H1 (cell line): ENCODE data around the gene CHTF18. TPM values are rescaled to one million over a fixed set of nuclear protein-coding genes. Genes with fewer than 3 reads are reported as not detected.

Source experiments
- CTCF ChIA-PET: fragments of 300-600 bp; sonication (Branson Sonifier 250); formaldehyde crosslinking; loops from one replicate; lab custom pipeline; 2021; ENCODE audit not compliant: partially characterized antibody; lab: Charles Lee
- POLR2A ChIA-PET: fragments of 300-600 bp; sonication (Branson Sonifier 250); formaldehyde crosslinking; loops from one replicate; lab custom pipeline; 2021; ENCODE audit warnings: inconsistent platforms; ENCODE audit not compliant: partially characterized antibody; lab: Charles Lee
- DNase-seq, 2 experiments: peaks; one replicate each; pipeline versions ENCODE4 v3.0.0 to v3.0.0-alpha.2; 2010 to 2022; ENCODE audit warnings: low spot score in 2 of 2, low read depth in 1 of 2, mixed read lengths in 1 of 2
- FAIRE-seq: peaks from 2 replicates; lab custom pipeline; 2011; peaks lifted over from hg19 to GRCh38; lab: Jason Lieb, UNC
- H2AFZ ChIP-seq: 2 replicates; pipeline ENCODE4 v1.8.1; 2012; ENCODE audit warnings: low read length, inconsistent platforms
- H2AK5ac ChIP-seq: 2 replicates; pipeline ENCODE4 v1.6.1; 2013; ENCODE audit warnings: low read depth, low read length
- H2BK120ac ChIP-seq: replicated peaks from 2 replicates; pipeline ENCODE3; 2013; ENCODE audit warnings: low read depth, low read length, inconsistent platforms
- H2BK12ac ChIP-seq: 2 replicates; pipeline ENCODE4 v1.6.1; 2013; ENCODE audit warnings: low read depth, low read length
- H2BK15ac ChIP-seq: 2 replicates; pipeline ENCODE4 v1.6.1; 2013; ENCODE audit warnings: low read length
- H2BK20ac ChIP-seq: 2 replicates; pipeline ENCODE4 v1.6.1; 2013; ENCODE audit warnings: low read length
- H2BK5ac ChIP-seq: 2 replicates; pipeline ENCODE4 v1.6.1; 2013; ENCODE audit warnings: low read depth, low read length
- H3K14ac ChIP-seq: 2 replicates; pipeline ENCODE4 v1.6.1; 2013; ENCODE audit warnings: inconsistent platforms; ENCODE audit not compliant: insufficient read length
- H3K18ac ChIP-seq: 2 replicates; pipeline ENCODE4 v1.6.1; 2013; ENCODE audit warnings: low read length; ENCODE audit errors: extremely low read depth
- H3K23ac ChIP-seq: 2 replicates; pipeline ENCODE4 v1.6.1; 2013; ENCODE audit warnings: inconsistent platforms; ENCODE audit not compliant: insufficient read length
- H3K23me2 ChIP-seq: 2 replicates; pipeline ENCODE4 v1.6.1; 2013; ENCODE audit warnings: low read depth, low read length
- H3K27ac ChIP-seq: 2 replicates; pipeline ENCODE4 v1.6.1; 2011; ENCODE audit warnings: low read depth, low read length, inconsistent platforms
- H3K27me3 ChIP-seq, 4 experiments: replicated peaks in 1 of 4; 1 replicate in 1 of 4; 2 replicates in 3 of 4; pipeline versions ENCODE4 v1.6.1 to v1.8.1; 2011 to 2013; ENCODE audit warnings: low read length in 3 of 4, mild to moderate bottlenecking in 3 of 4, inconsistent platforms in 2 of 4, mixed read lengths in 2 of 4, moderate library complexity in 1 of 4; ENCODE audit not compliant: control insufficient read depth in 3 of 4, insufficient read depth in 3 of 4; ENCODE audit errors: extremely low read depth in 1 of 4
- H3K36me3 ChIP-seq, 4 experiments: 2 replicates each; pipeline versions ENCODE4 v1.6.1 to v1.8.1; 2011 to 2013; ENCODE audit warnings: mild to moderate bottlenecking in 4 of 4, low read length in 3 of 4, moderate library complexity in 2 of 4, control low read depth in 1 of 4, inconsistent platforms in 1 of 4; ENCODE audit not compliant: insufficient read depth in 4 of 4, control insufficient read depth in 2 of 4
- H3K4ac ChIP-seq: replicated peaks from 2 replicates; pipeline ENCODE3; 2013; ENCODE audit warnings: low read length, low read depth, mixed read lengths, inconsistent platforms; ENCODE audit not compliant: insufficient read length
- H3K4me1 ChIP-seq, 4 experiments: replicated peaks in 1 of 4; 1 replicate in 1 of 4; 2 replicates in 3 of 4; pipeline versions ENCODE4 v1.6.1 to v1.8.1; 2011 to 2013; ENCODE audit warnings: low read length in 3 of 4, inconsistent platforms in 2 of 4, mixed read lengths in 1 of 4; ENCODE audit not compliant: insufficient read depth in 4 of 4, control insufficient read depth in 3 of 4
- H3K4me2 ChIP-seq, 2 experiments: 2 replicates each; pipeline versions ENCODE4 v1.6.1 to v1.8.1; 2011 to 2013; ENCODE audit warnings: low read depth in 2 of 2, low read length in 2 of 2, control low read depth in 1 of 2, inconsistent platforms in 1 of 2, mild to moderate bottlenecking in 1 of 2; ENCODE audit not compliant: insufficient read depth in 1 of 2
- H3K4me3 ChIP-seq, 4 experiments: fragments of 200-600, 300-600 bp in 1 of 4; sonication (generic), shearing (Covaris generic), sonication (Bioruptor Twin) in 1 of 4; 2 replicates each; pipeline versions ENCODE4 v1.5.1 to v1.8.1; 2011 to 2016; ENCODE audit warnings: low read length in 4 of 4, low read depth in 3 of 4, control low read depth in 2 of 4, inconsistent platforms in 2 of 4, mild to moderate bottlenecking in 2 of 4, mixed read lengths in 1 of 4, moderate library complexity in 1 of 4; ENCODE audit not compliant: insufficient read depth in 2 of 4; ENCODE audit errors: extremely low read depth in 1 of 4
- H3K56ac ChIP-seq: replicated peaks from 2 replicates; pipeline ENCODE3; 2013; ENCODE audit warnings: low read depth, mild to moderate bottlenecking, mixed read lengths, low read length, inconsistent platforms; ENCODE audit not compliant: insufficient read length
- H3K79me1 ChIP-seq: 2 replicates; pipeline ENCODE4 v1.6.1; 2013; ENCODE audit warnings: low read depth, low read length, control low read depth
- H3K79me2 ChIP-seq, 2 experiments: 2 replicates each; pipeline versions ENCODE4 v1.6.1 to v1.8.1; 2012 to 2013; ENCODE audit warnings: low read length in 2 of 2, mild to moderate bottlenecking in 2 of 2, inconsistent platforms in 1 of 2; ENCODE audit not compliant: insufficient read depth in 2 of 2, control insufficient read depth in 1 of 2
- H3K9ac ChIP-seq, 4 experiments: replicated peaks in 1 of 4; 1 replicate in 1 of 4; 2 replicates in 3 of 4; pipeline versions ENCODE4 v1.6.1 to v1.8.1; 2011 to 2013; ENCODE audit warnings: low read depth in 3 of 4, low read length in 3 of 4, control low read depth in 2 of 4, mild to moderate bottlenecking in 2 of 4, moderate library complexity in 2 of 4, inconsistent platforms in 1 of 4; ENCODE audit errors: extremely low read depth in 1 of 4
- H3K9me3 ChIP-seq, 2 experiments: 2 replicates each; pipeline versions ENCODE4 v1.6.1 to v1.8.1; 2012 to 2013; ENCODE audit warnings: mild to moderate bottlenecking in 2 of 2, moderate library complexity in 2 of 2, control low read depth in 1 of 2, inconsistent platforms in 1 of 2, low read depth in 1 of 2, low read length in 1 of 2, mixed read lengths in 1 of 2; ENCODE audit not compliant: insufficient read depth in 2 of 2
- H4K20me1 ChIP-seq, 2 experiments: replicated peaks in 1 of 2; 2 replicates each; pipeline versions ENCODE3 to v1.8.1; 2011 to 2013; ENCODE audit warnings: inconsistent platforms in 2 of 2, low read length in 2 of 2, mild to moderate bottlenecking in 1 of 2; ENCODE audit not compliant: insufficient read depth in 2 of 2, control insufficient read depth in 1 of 2
- H4K5ac ChIP-seq: 2 replicates; pipeline ENCODE4 v1.6.1; 2013; ENCODE audit warnings: low read length, low read depth, mixed read lengths, inconsistent platforms; ENCODE audit not compliant: insufficient read length
- H4K8ac ChIP-seq: 2 replicates; pipeline ENCODE4 v1.8.0; 2013; ENCODE audit warnings: mild to moderate bottlenecking, moderate library complexity, low read length, inconsistent platforms; ENCODE audit not compliant: insufficient read depth; ENCODE audit errors: extremely low read depth
- H4K91ac ChIP-seq: replicated peaks from 2 replicates; pipeline ENCODE3; 2013; ENCODE audit warnings: low read length, mixed read lengths, inconsistent platforms; ENCODE audit not compliant: insufficient read length
- ASH2L ChIP-seq: fragments of 200-600, 300-600 bp; sonication (generic); IDR thresholded peaks from one replicate; pipeline ENCODE4 v1.7.1; 2017; ENCODE audit warnings: low read length
- ATF2 ChIP-seq: IDR thresholded peaks from 2 replicates; pipeline ENCODE4 v1.6.1; 2012; ENCODE audit warnings: low read length, inconsistent platforms
- BCL11A ChIP-seq, 2 experiments: IDR thresholded peaks; one replicate each; pipeline ENCODE4 v1.6.1; 2011; ENCODE audit warnings: low read depth in 2 of 2, low read length in 2 of 2, mild to moderate bottlenecking in 2 of 2
- KDM5A ChIP-seq: fragments of 200-600 bp; IDR thresholded peaks from 2 replicates; pipeline ENCODE4 v1.7.1; 2012; ENCODE audit warnings: mild to moderate bottlenecking, low read length, inconsistent platforms, mixed read lengths
- RFX5 ChIP-seq: IDR thresholded peaks from 2 replicates; pipeline ENCODE4 v1.6.1; 2011; ENCODE audit warnings: low read depth, low read length, improper control_type of control experiment, borderline replicate concordance
- SIX5 ChIP-seq: IDR thresholded peaks from 2 replicates; pipeline ENCODE4 v1.6.1; 2011; ENCODE audit warnings: mild to moderate bottlenecking, low read depth, low read length
- SRF ChIP-seq: IDR thresholded peaks from 2 replicates; pipeline ENCODE4 v1.6.1; 2011; ENCODE audit warnings: mild to moderate bottlenecking, low read depth, low read length, moderate library complexity
- TAF7 ChIP-seq: optimal IDR thresholded peaks from 2 replicates; pipeline ENCODE3; 2011; ENCODE audit warnings: low read depth, mild to moderate bottlenecking, inconsistent platforms, low read length, moderate library complexity, borderline replicate concordance
- TBP ChIP-seq: IDR thresholded peaks from 2 replicates; pipeline ENCODE4 v1.6.1; 2011; ENCODE audit warnings: low read depth, low read length, improper control_type of control experiment
- YY1 ChIP-seq: IDR thresholded peaks from 2 replicates; pipeline ENCODE4 v1.6.1; 2011; ENCODE audit warnings: low read depth, mild to moderate bottlenecking, low read length
- WGBS, 2 experiments: shearing (Covaris generic) in 1 of 2; methylation state at CpG; one replicate each; pipeline versions ENCODE4 v1.1.6 to v1.1.7; 2013 to 2015; ENCODE audit warnings: low lambda C conversion rate in 2 of 2, mixed read lengths in 2 of 2, inconsistent platforms in 1 of 2, low coverage in 1 of 2, missing lambda C conversion rate in 1 of 2; ENCODE audit not compliant: insufficient replicate concordance in 2 of 2, insufficient coverage in 1 of 2, insufficient read length in 1 of 2; ENCODE audit errors: extremely low coverage in 1 of 2, missing lambda C conversion rate in 1 of 2; 5-methylcytosine and 5-hydroxymethylcytosine counted together
- polyA plus RNA-seq, 7 experiments: library from polyadenylated mRNA; depleted of rRNA in 3 of 7; stranded (reverse) in 5 of 7; unstranded in 2 of 7; fragments of >200 nt in 5 of 7; fragments of 200-250 nt in 2 of 7; gene quantifications; 1 replicate in 5 of 7; 2 replicates in 1 of 7; 4 replicates in 1 of 7; pipeline versions ENCODE4 v1.2.1 to v1.2.3, GENCODE V29; 2011 to 2013; ENCODE audit warnings: missing spikeins in 2 of 7, mixed read lengths in 2 of 7
- total RNA-seq: library from RNA; stranded (reverse); fragmentation: NEBNext Ultra II Directional; extraction: Animal tissue kit (Norgen Biotek cat#: 25700); gene quantifications from 2 replicates; pipeline ENCODE4 v1.2.1, GENCODE V29; 2021

The CHTF18 gene
- total and polyA plus RNA-seq, 2 of the 8 experiments (the other 6 are each of a cell fraction or from before 2014, with no cell fraction given), result 75.3 to 104 TPM

- 88% methylated on average over 24 of the region's 29 CpGs; no CpG with 5 or more reads in 1 of the 2 experiments for whole genome bisulfite sequencing, 2 experiments
Observed at GRCh38 chr16:766008-766819, 22.2 kb upstream of the CHTF18 start.

More at GRCh38 chr16:766008-766819, 22.2 kb upstream of the CHTF18 start:
- H3K56ac ChIP-seq, result no peak overlapping the region
- H2BK5ac ChIP-seq, result no peak overlapping the region
- no peak overlapping the region for H4K91ac ChIP-seq
- no peak overlapping the region for H3K4ac ChIP-seq
- POLR2A ChIA-PET, result interaction anchor here (1.1 to 1.8 kb wide), 3 partner anchors 34 to 50 kb away, joined by 3 read pairs; no protein-coding TSS in a partner anchor
- peaks cover 0 to 9% (median 6%) of the 10 kb centered on the region in 4 experiments; a peak in 5 of 7 replicates for H3K4me1 ChIP-seq
- no peaks in the 10 kb centered on the region for H3K9me3 ChIP-seq
- no peaks in the 10 kb centered on the region for H3K27me3 ChIP-seq
- no peaks in the 10 kb centered on the region; the same call in 1 of the 2 replicates for H3K23me2 ChIP-seq
- no peak overlapping the region for H3K27ac ChIP-seq
- no peak overlapping the region for H3K14ac ChIP-seq
- CTCF ChIA-PET, result interaction anchor here (0.9 to 1.7 kb wide), 6 partner anchors 18 to 50 kb away, joined by 3 to 7 read pairs (median 3); partner anchors contain the start of genes CHTF18 and RPUSD1
- no peak overlapping the region for H3K18ac ChIP-seq
- H3K79me2 ChIP-seq, result no peaks in the 10 kb centered on the region
- FAIRE-seq, result no peak
- no peak overlapping the region for H2BK120ac ChIP-seq
- no peak for DNase-seq
- no peaks in the 10 kb centered on the region for H3K36me3 ChIP-seq
- no peak overlapping the region for H4K5ac ChIP-seq
- H2AK5ac ChIP-seq, result no peak overlapping the region
- no peaks in the 10 kb centered on the region for H4K20me1 ChIP-seq
- no peak overlapping the region for H3K4me3 ChIP-seq
- H2AFZ ChIP-seq, result no peak overlapping the region
- no peak overlapping the region for H4K8ac ChIP-seq
- H3K9ac ChIP-seq, result no peak overlapping the region
- no peak overlapping the region for H3K23ac ChIP-seq
- no peak for TF ChIP-seq ATF2
- TF ChIP-seq SIX5, result no peak
- TF ChIP-seq RFX5, result no peak
- no peak for TF ChIP-seq BCL11A (IDR thresholded peaks at IDR 0.05; ENCODE audit: low read depth in 2 of 2, low read length in 2 of 2)
- TF ChIP-seq KDM5A, result no peak
- TF ChIP-seq ASH2L, result no peak
- no peak for TF ChIP-seq TAF7
- no peak for TF ChIP-seq SRF
- TF ChIP-seq YY1, result no peak
- TF ChIP-seq TBP, result no peak
- 0 out of 2 replicates have a peak overlapping the region, but pooled peaks have one; percentile 1 for H2BK15ac ChIP-seq
- no peaks in the 10 kb centered on the region for H3K79me1 ChIP-seq
- 0 out of 2 replicates have a peak overlapping the region, but pooled peaks have one; percentile 7 for H2BK12ac ChIP-seq
- no peak overlapping the region for H2BK20ac ChIP-seq
- no peak overlapping the region for H3K4me2 ChIP-seq
